Gastrocnemius medialis (tissue), 4 donors: ENCODE data around the gene ZBTB45. TPM values are rescaled to one million over a fixed set of nuclear protein-coding genes. Genes with fewer than 3 reads are reported as not detected.

Experiments used
- ATAC-seq, 2 donors: fragments of 150-250 bp; one replicate each; pipeline ENCODE4 v1.9.1; 2016
- DNase-seq, 2 donors: peaks; one replicate each; pipeline ENCODE4 v3.0.0-alpha.2; 2019
- H3K27ac ChIP-seq, 4 donors: fragments of 200-600 bp; sonication (generic); 1 replicate in 1 of 4; 2 replicates in 3 of 4; pipeline ENCODE4 v1.5.1; 2016 to 2018; ENCODE audit warnings: mild to moderate bottlenecking in 2 of 4, moderate library complexity in 1 of 4
- H3K27me3 ChIP-seq, 3 donors: fragments of 200-600 bp; sonication (generic) in 2 of 3; 1 replicate in 1 of 3; 2 replicates in 2 of 3; pipeline versions ENCODE4 v1.5.1 to v1.6.0; 2016 to 2019; ENCODE audit warnings: mild to moderate bottlenecking in 1 of 3, moderate library complexity in 1 of 3
- H3K36me3 ChIP-seq, 2 donors: fragments of 200-600 bp; sonication (generic) in 1 of 2; one replicate each; pipeline ENCODE4 v1.5.1; 2017 to 2018
- H3K4me1 ChIP-seq, 2 donors: fragments of 200-600 bp; sonication (generic) in 1 of 2; one replicate each; pipeline ENCODE4 v1.5.1; 2016 to 2017; ENCODE audit warnings: mild to moderate bottlenecking in 2 of 2
- H3K4me3 ChIP-seq, 4 donors: fragments of 200-600 bp; sonication (generic) in 3 of 4; 1 replicate in 1 of 4; 2 replicates in 3 of 4; pipeline ENCODE4 v1.5.1; 2016 to 2019; ENCODE audit warnings: mild to moderate bottlenecking in 2 of 4
- H3K9me3 ChIP-seq, 3 donors: fragments of 200-600 bp; sonication (generic) in 2 of 3; 1 replicate in 1 of 3; 2 replicates in 2 of 3; pipeline ENCODE4 v1.5.1; 2016 to 2019
- POLR2A ChIP-seq, 2 donors: fragments of 450-650 bp; IDR thresholded peaks; one replicate each; pipeline ENCODE4 v1.6.1; 2017; ENCODE audit warnings: antibody characterized with exemption in 2 of 2, mild to moderate bottlenecking in 2 of 2, moderate library complexity in 2 of 2
- in situ Hi-C, 4 donors: fragments of 200-750 bp; cut with MboI; loops; one replicate each; pipeline versions ENCODE4 v1.15.0 to v1.8.0; 2017; ENCODE audit warnings: low sequenced_read_pairs in 4 of 4
- intact Hi-C: fragments of 100-400 bp; cut with DNase I; formaldehyde crosslinking; loops from one replicate; pipeline ENCODE4 v1.15.1; 2023; ENCODE audit warnings: low total_unique reads
- total RNA-seq, 4 donors: library from RNA; depleted of rRNA; stranded (reverse); fragments of >200 nt; gene quantifications; one replicate each; pipeline versions ENCODE4 v1.1.0 to v1.2.3, GENCODE V29; 2016
- TF ChIP-seq, protein P1 (sequence below), 5 experiments: fragments of 450-650 bp in 3 of 5; fragments of 200-600 bp in 2 of 5; sonication (generic) in 2 of 5; IDR thresholded peaks in 4 of 5; conservative IDR thresholded peaks in 1 of 5; 1 replicate in 4 of 5; 2 replicates in 1 of 5; pipeline ENCODE4 v1.5.1; 2016 to 2019; ENCODE audit warnings: antibody characterized with exemption in 5 of 5, mild to moderate bottlenecking in 3 of 5, moderate library complexity in 3 of 5

The ZBTB45 gene
- total RNA-seq, 4 donors from 2014 or later, result 5.9 to 12.2 (median 9.6) TPM

GRCh38 chr19:58551123-58551497 lies 31.5 kb upstream of the ZBTB45 start:
- Histone ChIP-seq H3K27me3 (no peaks in the 10 kb centered on the region), H3K4me3 (no peak overlapping the region), H3K9me3 (no peaks in the 10 kb centered on the region), H3K4me1 (peaks cover 24 to 39% of the 10 kb centered on the region in 2 donors), H3K27ac (no peak overlapping the region), H3K36me3 (peaks cover 3 to 67% of the 10 kb centered on the region in 2 donors)
- TF ChIP-seq POLR2A (IDR thresholded peaks at IDR 0.05), result no peak
- TF ChIP-seq, protein P1, sequence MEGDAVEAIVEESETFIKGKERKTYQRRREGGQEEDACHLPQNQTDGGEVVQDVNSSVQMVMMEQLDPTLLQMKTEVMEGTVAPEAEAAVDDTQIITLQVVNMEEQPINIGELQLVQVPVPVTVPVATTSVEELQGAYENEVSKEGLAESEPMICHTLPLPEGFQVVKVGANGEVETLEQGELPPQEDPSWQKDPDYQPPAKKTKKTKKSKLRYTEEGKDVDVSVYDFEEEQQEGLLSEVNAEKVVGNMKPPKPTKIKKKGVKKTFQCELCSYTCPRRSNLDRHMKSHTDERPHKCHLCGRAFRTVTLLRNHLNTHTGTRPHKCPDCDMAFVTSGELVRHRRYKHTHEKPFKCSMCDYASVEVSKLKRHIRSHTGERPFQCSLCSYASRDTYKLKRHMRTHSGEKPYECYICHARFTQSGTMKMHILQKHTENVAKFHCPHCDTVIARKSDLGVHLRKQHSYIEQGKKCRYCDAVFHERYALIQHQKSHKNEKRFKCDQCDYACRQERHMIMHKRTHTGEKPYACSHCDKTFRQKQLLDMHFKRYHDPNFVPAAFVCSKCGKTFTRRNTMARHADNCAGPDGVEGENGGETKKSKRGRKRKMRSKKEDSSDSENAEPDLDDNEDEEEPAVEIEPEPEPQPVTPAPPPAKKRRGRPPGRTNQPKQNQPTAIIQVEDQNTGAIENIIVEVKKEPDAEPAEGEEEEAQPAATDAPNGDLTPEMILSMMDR (IDR thresholded peaks at IDR 0.05 in 4 of 5, conservative IDR thresholded peaks at IDR 0.05 in 1 of 5), result no peak
- in situ Hi-C loops, result no loop called here
- no peak for DNase-seq
- ATAC-seq, result no peak
- intact Hi-C loops, result no loop called here

DNA sequence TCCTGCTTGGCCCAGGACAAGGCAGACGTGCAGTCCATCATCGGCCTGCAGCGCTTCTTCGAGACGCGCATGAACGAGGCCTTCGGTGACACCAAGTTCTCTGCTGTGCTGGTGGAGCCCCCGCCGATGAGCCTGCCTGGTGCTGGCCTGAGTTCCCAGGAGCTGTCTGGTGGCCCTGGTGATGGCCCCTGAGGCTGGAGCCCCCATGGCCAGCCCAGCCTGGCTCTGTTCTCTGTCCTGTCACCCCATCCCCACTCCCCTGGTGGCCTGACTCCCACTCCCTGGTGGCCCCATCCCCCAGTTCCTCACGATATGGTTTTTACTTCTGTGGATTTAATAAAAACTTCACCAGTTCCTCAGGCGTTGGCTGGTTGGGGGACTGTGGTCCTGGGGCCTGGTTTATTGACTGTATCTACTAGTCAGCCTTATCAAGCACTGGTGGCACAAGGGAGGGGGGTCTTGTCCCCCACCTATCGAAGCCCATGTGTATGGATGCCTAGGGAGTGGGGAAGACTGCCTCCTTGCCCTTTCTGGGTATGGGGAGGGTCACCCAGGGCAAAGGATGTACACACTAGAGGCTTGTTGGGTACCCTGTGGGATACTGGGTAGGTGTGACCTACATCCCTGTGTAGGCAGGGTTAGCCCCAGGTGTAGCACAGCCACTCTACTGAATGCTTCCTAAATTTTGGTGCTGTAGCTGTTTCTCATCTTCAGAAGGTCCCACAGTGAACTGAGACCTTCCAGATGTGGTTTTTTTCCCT lies 30.9 kb upstream of the ZBTB45 start:
- H3K36me3 ChIP-seq, result peaks cover 3 to 66% of the 10 kb centered on the region in 2 donors
- in situ Hi-C loops, result no loop called here
- peaks cover 25 to 39% of the 10 kb centered on the region in 2 donors for H3K4me1 ChIP-seq
- DNase-seq, result no peak
- H3K27ac ChIP-seq, result no peak overlapping the region
- intact Hi-C loops, result no loop called here
- no peak for ATAC-seq
- no peak overlapping the region for H3K4me3 ChIP-seq
- no peaks in the 10 kb centered on the region for H3K9me3 ChIP-seq
- TF ChIP-seq, protein P1 (IDR thresholded peaks at IDR 0.05 in 4 of 5, conservative IDR thresholded peaks at IDR 0.05 in 1 of 5), result no peak
- TF ChIP-seq POLR2A (IDR thresholded peaks at IDR 0.05), result no peak
- H3K27me3 ChIP-seq, result no peaks in the 10 kb centered on the region

DNA sequence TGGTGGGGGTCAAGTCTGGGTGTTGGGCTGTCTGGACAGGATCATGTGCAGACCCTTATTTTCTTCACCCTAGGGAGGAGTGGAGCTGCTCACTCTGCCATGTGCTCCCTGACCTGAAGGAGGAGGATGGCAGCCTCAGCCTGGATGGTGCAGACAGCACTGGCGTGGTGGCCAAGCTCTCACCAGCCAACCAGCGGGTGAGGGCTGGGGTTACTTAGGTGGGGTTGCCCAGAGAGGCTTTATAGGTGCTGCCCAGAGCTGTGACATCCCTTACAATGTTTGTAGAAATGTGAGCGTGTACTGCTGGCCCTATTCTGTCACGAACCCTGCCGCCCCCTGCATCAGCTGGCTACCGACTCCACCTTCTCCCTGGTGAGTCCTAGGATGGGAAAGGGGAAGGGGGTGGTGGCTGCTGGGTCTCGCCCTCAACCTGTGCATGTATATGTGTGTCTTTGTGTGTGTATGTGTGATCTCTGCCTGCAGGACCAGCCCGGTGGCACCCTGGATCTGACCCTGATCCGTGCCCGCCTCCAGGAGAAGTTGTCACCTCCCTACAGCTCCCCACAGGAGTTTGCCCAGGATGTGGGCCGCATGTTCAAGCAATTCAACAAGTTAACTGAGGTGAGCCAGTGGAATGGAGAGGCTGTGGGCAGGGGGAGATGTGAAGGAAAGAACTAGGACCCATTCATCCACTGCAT lies 30.2 kb upstream of the ZBTB45 start:
- TF ChIP-seq, protein P1 (IDR thresholded peaks at IDR 0.05 in 4 of 5, conservative IDR thresholded peaks at IDR 0.05 in 1 of 5), result no peak
- no peak for TF ChIP-seq POLR2A (IDR thresholded peaks at IDR 0.05)
- Histone ChIP-seq H3K9me3 (no peaks in the 10 kb centered on the region), H3K36me3 (peaks cover 3 to 68% of the 10 kb centered on the region in 2 donors), H3K4me1 (peaks cover 26 to 40% of the 10 kb centered on the region in 2 donors), H3K4me3 (no peak overlapping the region), H3K27me3 (no peaks in the 10 kb centered on the region), H3K27ac (no peak overlapping the region)
- ATAC-seq (no peak), DNase-seq (no peak)
- in situ Hi-C loops, result no loop called here
- intact Hi-C loops, result no loop called here

DNA sequence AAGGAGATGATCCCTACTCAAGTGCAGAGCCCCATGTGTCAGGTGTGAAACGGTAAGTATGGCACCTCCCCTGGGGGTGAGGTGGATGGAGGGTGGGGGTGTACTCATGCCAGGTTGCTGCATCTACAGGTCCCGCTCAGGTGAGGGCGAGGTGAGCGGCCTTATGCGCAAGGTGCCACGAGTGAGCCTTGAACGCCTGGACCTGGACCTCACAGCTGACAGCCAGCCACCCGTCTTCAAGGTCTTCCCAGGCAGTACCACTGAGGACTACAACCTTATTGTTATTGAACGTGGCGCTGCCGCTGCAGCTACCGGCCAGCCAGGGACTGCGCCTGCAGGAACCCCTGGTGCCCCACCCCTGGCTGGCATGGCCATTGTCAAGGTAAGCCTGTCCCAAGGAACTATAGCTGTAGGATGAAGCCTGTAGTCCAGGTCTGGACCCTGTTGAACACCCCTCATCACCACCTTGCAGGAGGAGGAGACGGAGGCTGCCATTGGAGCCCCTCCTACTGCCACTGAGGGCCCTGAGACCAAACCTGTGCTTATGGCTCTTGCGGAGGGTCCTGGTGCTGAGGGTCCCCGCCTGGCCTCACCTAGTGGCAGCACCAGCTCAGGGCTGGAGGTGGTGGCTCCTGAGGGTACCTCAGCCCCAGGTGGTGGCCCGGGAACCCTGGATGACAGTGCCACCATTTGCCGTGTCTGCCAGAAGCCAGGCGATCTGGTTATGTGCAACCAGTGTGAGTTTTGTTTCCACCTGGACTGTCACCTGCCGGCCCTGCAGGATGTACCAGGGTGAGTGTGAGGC lies 29.5 kb upstream of the ZBTB45 start:
- H3K9me3 ChIP-seq, result no peaks in the 10 kb centered on the region
- ATAC-seq (no peak), DNase-seq (no peak)
- H3K27ac ChIP-seq, result no peak overlapping the region
- peaks cover 3 to 68% of the 10 kb centered on the region in 2 donors for H3K36me3 ChIP-seq
- no peak overlapping the region for H3K4me3 ChIP-seq
- no peaks in the 10 kb centered on the region for H3K27me3 ChIP-seq
- H3K4me1 ChIP-seq, result peaks cover 24 to 37% of the 10 kb centered on the region in 2 donors
- in situ Hi-C loops, result no loop called here
- TF ChIP-seq, protein P1 (IDR thresholded peaks at IDR 0.05 in 4 of 5, conservative IDR thresholded peaks at IDR 0.05 in 1 of 5), result no peak
- no peak for TF ChIP-seq POLR2A (IDR thresholded peaks at IDR 0.05)
- intact Hi-C loops, result no loop called here
